ENCODE results near the gene EXOSC5.
"Not testable (repeated sequence)": the region's sequence is repeated elsewhere in the genome, so short reads cannot be mapped to it uniquely, and the experiment has no call there.

EXOSC5 gene

DNA sequence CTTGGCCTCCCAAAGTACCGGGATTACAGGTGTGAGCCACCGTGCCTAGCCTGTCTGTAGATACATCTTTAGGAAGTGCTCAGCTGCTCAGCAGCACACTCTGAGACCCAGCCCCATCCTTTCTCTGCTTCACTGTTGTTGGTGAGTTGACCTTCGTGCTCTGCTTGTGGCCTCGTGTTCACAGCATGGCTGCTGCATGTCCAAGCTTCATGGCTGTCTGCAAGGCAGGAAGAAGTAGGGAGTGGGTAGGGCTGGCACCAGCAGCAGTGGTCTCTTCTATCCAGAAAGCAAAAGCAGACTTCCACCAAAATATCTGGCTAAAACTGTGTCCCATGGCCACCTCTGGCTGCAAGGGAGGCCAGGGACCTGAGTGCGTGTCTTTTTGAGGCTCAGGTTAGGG is 15.8 kb upstream of the EXOSC5 start:
- DNase-seq (ENCODE audit: low read depth, low spot score): no peak
- no peak overlapping the region for H3K4me3 ChIP-seq (ENCODE audit: low read depth, low read length)
- in situ Hi-C loops (cut with HindIII; ENCODE audit: low sequenced_read_pairs): no loop called here
- TF ChIP-seq, protein P1, sequence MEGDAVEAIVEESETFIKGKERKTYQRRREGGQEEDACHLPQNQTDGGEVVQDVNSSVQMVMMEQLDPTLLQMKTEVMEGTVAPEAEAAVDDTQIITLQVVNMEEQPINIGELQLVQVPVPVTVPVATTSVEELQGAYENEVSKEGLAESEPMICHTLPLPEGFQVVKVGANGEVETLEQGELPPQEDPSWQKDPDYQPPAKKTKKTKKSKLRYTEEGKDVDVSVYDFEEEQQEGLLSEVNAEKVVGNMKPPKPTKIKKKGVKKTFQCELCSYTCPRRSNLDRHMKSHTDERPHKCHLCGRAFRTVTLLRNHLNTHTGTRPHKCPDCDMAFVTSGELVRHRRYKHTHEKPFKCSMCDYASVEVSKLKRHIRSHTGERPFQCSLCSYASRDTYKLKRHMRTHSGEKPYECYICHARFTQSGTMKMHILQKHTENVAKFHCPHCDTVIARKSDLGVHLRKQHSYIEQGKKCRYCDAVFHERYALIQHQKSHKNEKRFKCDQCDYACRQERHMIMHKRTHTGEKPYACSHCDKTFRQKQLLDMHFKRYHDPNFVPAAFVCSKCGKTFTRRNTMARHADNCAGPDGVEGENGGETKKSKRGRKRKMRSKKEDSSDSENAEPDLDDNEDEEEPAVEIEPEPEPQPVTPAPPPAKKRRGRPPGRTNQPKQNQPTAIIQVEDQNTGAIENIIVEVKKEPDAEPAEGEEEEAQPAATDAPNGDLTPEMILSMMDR (IDR thresholded peaks at IDR 0.05; ENCODE audit: low read depth, low read length): no peak

DNA sequence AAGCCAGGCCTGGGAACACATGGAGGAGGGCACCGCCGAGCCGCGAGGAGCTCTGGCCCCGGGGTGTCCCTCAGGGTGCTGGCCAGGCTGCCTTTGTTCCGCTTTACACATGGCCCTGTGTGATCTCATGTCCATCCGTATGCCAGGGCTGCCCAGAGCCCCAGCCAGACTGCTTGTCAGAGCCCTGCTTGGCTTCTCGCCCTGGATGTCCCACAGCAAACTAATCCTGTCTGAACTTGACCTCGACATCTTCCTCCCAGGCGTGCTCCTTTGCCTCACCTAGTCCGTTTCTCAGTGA is 14.8 kb upstream of the EXOSC5 start:
- in situ Hi-C loops (cut with HindIII; ENCODE audit: low sequenced_read_pairs): no loop called here
- H3K4me3 ChIP-seq (ENCODE audit: low read depth, low read length): no peak overlapping the region
- TF ChIP-seq, protein P1 (IDR thresholded peaks at IDR 0.05; ENCODE audit: low read depth, low read length): no peak

DNA sequence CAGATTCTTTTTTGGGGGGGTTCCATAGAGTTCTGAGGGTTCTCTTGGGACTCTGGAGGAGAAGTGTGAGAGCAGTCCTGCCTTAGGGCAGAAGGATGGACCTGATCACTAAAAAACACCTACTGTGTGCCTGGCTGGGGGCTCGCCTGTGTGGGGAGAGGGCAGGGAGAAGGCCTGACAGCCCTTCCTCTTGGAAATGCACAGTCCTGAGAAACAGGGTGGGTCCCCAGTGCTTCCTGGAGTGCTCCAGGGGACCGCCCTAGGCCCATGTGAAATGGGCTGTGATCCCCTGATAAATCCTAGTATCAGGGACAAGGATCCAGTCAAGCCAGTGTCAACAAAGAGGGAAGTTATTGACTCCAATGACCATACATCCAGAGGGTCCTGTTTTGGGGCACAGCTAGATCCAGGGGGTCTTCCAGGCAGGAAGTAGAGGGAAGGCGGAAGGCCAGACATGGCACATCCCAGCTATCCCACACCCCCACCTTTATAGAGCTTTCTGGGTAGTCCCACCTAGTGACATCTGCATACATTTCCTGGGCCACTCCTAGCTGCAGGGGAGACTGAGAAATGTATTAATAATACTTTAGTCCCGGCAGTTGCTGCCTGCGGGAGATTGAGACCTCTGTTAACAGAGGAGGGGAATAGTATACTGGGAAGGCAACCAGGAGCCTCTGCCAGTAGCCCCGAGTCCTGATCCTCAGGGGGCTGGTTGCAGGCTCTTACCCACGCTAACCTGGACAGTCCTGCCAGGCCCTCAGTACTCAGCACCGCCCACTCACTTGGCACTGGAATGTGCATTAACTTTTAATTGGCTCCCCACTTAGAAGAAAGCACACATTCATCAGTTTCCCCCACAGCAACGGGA is 14.2 kb upstream of the EXOSC5 start:
- no peak overlapping the region for H3K4me3 ChIP-seq (ENCODE audit: low read depth, low read length)
- TF ChIP-seq, protein P1 (IDR thresholded peaks at IDR 0.05; ENCODE audit: low read depth, low read length): no peak
- in situ Hi-C loops (cut with HindIII; ENCODE audit: low sequenced_read_pairs): no loop called here
- no peak for DNase-seq (ENCODE audit: low read depth, low spot score)

More for the DNA sequence above, 14.8 kb upstream of the EXOSC5 start:
- no peak for DNase-seq (ENCODE audit: low read depth, low spot score)

DNA sequence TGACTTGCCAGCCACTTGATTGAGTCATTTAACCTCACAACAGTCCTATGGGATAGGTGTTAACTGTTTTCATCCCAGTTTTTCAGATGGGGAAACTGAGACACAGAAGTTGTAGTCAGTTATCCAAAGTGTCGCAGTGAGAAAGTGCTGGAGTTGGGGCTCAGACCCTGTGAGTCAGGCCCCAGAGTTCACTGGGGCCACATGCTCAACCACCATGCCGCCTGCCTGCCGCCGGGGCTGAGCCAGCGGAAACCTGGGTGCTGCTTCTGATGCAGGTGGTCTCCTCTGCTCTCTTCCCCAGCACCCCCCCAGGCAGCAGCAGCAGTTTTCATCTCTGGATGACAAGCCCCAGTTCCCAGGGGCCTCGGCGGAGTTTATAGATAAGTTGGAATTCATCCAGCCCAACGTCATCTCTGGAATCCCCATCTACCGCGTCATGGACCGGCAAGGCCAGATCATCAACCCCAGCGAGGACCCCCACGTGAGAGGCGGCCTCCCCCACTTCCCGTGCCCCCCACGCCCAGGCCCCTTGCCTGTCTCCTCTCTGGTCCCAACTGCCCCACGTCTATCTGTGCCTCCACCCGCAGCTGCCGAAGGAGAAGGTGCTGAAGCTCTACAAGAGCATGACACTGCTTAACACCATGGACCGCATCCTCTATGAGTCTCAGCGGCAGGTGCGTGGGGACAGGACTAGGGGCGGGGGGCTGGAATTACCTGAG is 13.3 kb upstream of the EXOSC5 start:
- DNase-seq (ENCODE audit: low read depth, low spot score): no peak
- no peak overlapping the region for H3K4me3 ChIP-seq (ENCODE audit: low read depth, low read length)
- in situ Hi-C loops (cut with HindIII; ENCODE audit: low sequenced_read_pairs): no loop called here
- TF ChIP-seq, protein P1 (IDR thresholded peaks at IDR 0.05; ENCODE audit: low read depth, low read length): no peak

DNA sequence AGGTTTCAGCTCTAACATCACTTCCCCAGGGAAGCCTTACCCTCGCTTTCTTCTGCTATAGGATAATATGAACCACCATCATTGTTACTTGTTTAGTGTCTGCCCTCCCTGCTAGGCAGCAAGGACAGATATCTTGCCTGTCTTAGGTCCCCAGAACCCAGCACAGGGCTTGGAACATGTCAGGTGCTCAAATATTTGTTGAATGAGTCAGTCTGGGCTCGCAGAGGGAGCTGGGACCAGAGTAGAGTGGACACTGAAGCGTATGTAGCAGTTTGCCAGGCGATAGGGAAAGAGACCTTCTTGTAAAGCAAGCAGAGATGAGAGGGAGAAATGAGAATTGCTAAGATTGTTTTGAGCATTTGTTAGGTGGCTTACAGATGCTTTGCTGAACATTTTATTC is 12.1 kb upstream of the EXOSC5 start:
- H3K4me3 ChIP-seq (ENCODE audit: low read depth, low read length): no peak overlapping the region
- TF ChIP-seq, protein P1 (IDR thresholded peaks at IDR 0.05; ENCODE audit: low read depth, low read length): no peak
- peak; percentile 25 for DNase-seq (ENCODE audit: low read depth, low spot score)
- in situ Hi-C loops (cut with HindIII; ENCODE audit: low sequenced_read_pairs): no loop called here

DNA sequence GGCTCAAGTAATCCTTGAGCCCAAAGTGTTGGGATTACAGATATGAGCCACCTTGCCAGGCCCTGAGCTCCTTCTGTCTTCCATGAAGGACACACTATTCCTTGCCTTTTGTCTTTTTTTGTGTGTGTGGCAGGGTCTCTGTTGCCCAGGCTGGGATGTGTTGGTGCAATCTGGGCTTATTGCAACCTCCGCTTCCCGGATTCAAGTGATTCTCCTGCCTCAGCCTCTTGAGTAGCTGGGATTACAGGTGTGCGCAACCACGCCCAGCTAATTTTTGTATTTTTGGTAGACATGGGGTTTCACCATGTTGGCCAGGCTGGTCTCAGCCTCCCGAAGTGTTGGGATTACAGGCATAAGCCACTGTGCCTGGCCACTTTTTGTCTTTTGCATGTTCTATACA is 11.7 kb upstream of the EXOSC5 start:
- in situ Hi-C loops (cut with HindIII; ENCODE audit: low sequenced_read_pairs); DNase-seq (ENCODE audit: low read depth, low spot score); H3K4me3 ChIP-seq (ENCODE audit: low read depth, low read length): not testable (repeated sequence)

DNA sequence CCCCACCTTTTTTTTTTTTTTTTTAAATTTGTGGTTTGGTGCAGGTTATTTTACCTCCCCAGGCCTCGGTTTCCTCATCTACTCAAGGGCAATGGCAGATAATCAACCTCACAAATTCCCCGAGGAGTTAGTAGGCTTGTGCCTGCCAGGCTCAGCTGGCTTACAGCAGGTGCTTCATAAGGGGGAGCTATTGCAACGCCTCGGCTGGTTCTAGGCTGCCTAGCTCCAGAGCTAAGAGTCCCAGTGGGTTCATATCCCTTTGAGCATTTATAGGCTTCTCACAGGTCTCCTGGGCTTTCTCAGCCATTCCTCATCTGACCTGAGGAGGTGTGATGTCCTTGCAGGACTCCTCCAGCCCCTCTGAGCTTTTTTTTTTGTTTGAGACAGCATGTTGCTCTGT is 11.1 kb upstream of the EXOSC5 start:
- TF ChIP-seq, protein P1 (IDR thresholded peaks at IDR 0.05; ENCODE audit: low read depth, low read length): no peak
- no peak overlapping the region for H3K4me3 ChIP-seq (ENCODE audit: low read depth, low read length)
- in situ Hi-C loops (cut with HindIII; ENCODE audit: low sequenced_read_pairs): no loop called here
- DNase-seq (ENCODE audit: low read depth, low spot score): no peak
